Type B pancreatic cell (in vitro differentiated cells): ENCODE results near the gene P2RX1. TPM values are rescaled to one million over a fixed set of nuclear protein-coding genes. Genes with fewer than 3 reads are reported as not detected.

Experiments used
- DNase-seq: peaks from one replicate; pipeline ENCODE4 v3.0.0; 2021; ENCODE audit warnings: mixed read lengths; ENCODE audit not compliant: unreplicated experiment; ENCODE audit errors: extremely low spot score
- H3K27ac Mint-ChIP-seq: 2 replicates; pipeline ENCODE4 v1.8.0; 2021; ENCODE audit warnings: mild to moderate bottlenecking, mixed read lengths
- H3K27me3 Mint-ChIP-seq: 2 replicates; pipeline ENCODE4 v1.8.0; 2021; ENCODE audit warnings: mixed read lengths
- H3K36me3 Mint-ChIP-seq: 2 replicates; pipeline ENCODE4 v1.8.0; 2021; ENCODE audit warnings: mixed read lengths
- H3K4me1 Mint-ChIP-seq: one replicate; pipeline ENCODE4 v1.8.0; 2021; ENCODE audit warnings: mixed read lengths; ENCODE audit not compliant: unreplicated experiment
- H3K4me3 Mint-ChIP-seq: 2 replicates; pipeline ENCODE4 v1.8.0; 2021; ENCODE audit warnings: mild to moderate bottlenecking, mixed read lengths
- H3K9me3 Mint-ChIP-seq: 2 replicates; pipeline ENCODE4 v1.8.0; 2021; ENCODE audit warnings: mixed read lengths
- total RNA-seq: library from RNA; stranded (reverse); gene quantifications from 2 replicates; pipeline ENCODE4 v1.2.1, GENCODE V29; 2021; ENCODE audit warnings: low replicate concordance
- TF ChIP-seq, protein P1 (sequence below): fragments of 200-600 bp; sonication (generic); conservative IDR thresholded peaks from 2 replicates; pipeline ENCODE4 v1.5.0; 2021; ENCODE audit warnings: antibody characterized with exemption, mild to moderate bottlenecking

Gene P2RX1
- total RNA-seq, 1 donor from 2014 or later, result not detected

- H3K4me1 Mint-ChIP-seq, result no peaks in the 10 kb centered on the region
- H3K9me3 Mint-ChIP-seq, result no peaks in the 10 kb centered on the region
- H3K36me3 Mint-ChIP-seq, result no peaks in the 10 kb centered on the region
- no peak for DNase-seq
- TF ChIP-seq, protein P1, sequence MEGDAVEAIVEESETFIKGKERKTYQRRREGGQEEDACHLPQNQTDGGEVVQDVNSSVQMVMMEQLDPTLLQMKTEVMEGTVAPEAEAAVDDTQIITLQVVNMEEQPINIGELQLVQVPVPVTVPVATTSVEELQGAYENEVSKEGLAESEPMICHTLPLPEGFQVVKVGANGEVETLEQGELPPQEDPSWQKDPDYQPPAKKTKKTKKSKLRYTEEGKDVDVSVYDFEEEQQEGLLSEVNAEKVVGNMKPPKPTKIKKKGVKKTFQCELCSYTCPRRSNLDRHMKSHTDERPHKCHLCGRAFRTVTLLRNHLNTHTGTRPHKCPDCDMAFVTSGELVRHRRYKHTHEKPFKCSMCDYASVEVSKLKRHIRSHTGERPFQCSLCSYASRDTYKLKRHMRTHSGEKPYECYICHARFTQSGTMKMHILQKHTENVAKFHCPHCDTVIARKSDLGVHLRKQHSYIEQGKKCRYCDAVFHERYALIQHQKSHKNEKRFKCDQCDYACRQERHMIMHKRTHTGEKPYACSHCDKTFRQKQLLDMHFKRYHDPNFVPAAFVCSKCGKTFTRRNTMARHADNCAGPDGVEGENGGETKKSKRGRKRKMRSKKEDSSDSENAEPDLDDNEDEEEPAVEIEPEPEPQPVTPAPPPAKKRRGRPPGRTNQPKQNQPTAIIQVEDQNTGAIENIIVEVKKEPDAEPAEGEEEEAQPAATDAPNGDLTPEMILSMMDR, result no peak
- H3K27me3 Mint-ChIP-seq, result no peaks in the 10 kb centered on the region
- no peak overlapping the region for H3K4me3 Mint-ChIP-seq
- H3K27ac Mint-ChIP-seq, result no peak overlapping the region
Measured at GRCh38 chr17:3904501-3904900, 11.8 kb downstream of the P2RX1 start.

DNA sequence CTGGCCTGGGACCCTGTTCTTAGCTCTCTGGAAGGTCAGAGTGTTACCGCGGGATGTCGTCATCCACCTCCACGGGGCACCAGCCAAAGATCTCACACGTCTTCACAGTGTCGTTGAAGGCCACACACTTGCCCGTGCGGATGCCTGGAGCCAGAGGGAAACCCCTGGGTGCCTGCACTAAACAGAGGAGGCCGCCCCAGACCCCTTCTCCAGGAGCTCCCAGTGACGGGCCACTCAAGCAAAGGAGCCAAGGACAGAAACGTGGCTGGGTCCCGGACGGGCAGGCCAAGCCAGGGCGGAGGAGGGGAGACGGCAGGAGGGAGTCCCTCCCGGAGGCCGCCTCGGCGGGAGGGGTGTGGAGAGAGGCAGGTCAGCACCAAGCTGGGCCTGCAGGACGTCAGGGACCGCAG is 12.4 kb downstream of the P2RX1 start:
- no peak for DNase-seq
- TF ChIP-seq, protein P1, result no peak
- Mint-ChIP-seq H3K4me1 (no peaks in the 10 kb centered on the region), H3K9me3 (no peaks in the 10 kb centered on the region), H3K27me3 (no peaks in the 10 kb centered on the region), H3K27ac (no peak overlapping the region), H3K36me3 (no peaks in the 10 kb centered on the region), H3K4me3 (no peak overlapping the region)

DNA sequence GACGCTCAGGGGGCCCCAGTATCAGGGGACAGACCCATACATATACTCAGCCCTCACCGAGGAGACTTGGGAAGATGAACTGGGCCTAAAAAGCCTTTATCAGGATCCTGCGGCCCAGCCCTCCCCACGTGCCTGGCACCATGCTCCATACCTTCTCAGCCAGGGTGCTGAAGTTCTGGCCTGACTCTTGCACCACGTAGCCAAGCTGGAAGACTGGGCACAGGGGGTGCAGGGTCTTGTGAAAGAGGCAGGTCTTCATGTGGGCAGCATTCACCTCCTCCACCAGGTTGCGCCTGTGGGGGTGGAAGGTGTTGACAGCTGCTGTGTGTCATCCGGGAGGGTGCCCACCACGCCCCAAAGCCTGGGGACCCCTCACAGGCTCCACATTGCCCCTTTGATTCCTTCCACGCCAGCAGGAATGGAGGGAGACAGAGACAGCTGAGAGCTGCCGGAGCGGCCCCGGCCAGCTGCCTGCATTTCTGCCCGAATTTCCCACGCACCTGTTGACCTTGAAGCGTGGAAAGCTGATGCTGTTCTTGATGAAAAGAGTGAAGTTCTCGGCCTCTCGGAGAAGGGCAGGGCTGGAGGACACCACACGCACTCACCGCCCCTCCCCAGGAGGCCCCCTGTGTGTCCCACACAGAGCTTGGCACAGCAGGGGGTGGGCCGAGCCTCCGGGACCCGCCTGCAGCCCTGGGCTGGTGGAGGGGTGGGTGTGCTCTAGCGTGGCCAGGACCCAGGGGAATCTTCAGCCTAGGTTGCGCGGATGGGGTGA is 13.0 kb downstream of the P2RX1 start:
- TF ChIP-seq, protein P1, result no peak
- no peaks in the 10 kb centered on the region for H3K36me3 Mint-ChIP-seq
- no peaks in the 10 kb centered on the region for H3K9me3 Mint-ChIP-seq
- no peak overlapping the region for H3K4me3 Mint-ChIP-seq
- H3K27ac Mint-ChIP-seq, result no peak overlapping the region
- H3K27me3 Mint-ChIP-seq, result no peaks in the 10 kb centered on the region
- H3K4me1 Mint-ChIP-seq, result no peaks in the 10 kb centered on the region
- no peak for DNase-seq

DNA sequence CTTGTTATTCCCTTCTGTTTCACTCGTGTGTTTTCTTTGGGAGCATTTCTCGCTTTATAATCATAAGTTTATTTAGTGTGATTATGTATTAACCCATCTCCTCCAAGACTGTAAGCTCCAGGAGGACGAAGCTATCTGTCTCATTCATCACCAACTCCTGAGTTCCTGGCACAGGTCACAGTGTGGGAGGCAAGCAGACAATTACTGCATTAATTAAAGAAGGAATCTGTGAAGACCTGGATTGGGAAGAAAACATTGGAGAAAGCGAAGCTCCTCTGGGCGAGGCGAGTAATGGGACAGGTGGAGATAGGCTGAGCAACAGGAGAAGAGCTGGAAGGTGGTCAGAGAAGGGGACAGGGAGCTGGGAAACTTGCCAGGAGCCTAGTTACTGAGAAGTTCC is 15.6 kb downstream of the P2RX1 start:
- no peak for DNase-seq
- Mint-ChIP-seq H3K4me1 (no peaks in the 10 kb centered on the region), H3K36me3 (no peaks in the 10 kb centered on the region), H3K27ac (no peak overlapping the region), H3K9me3 (no peaks in the 10 kb centered on the region), H3K4me3 (no peak overlapping the region), H3K27me3 (no peaks in the 10 kb centered on the region)
- TF ChIP-seq, protein P1, result no peak

GRCh38 chr17:3897731-3898130 is 18.5 kb downstream of the P2RX1 start:
- no peaks in the 10 kb centered on the region for H3K9me3 Mint-ChIP-seq
- TF ChIP-seq, protein P1, result no peak
- peaks cover 19% of the 10 kb centered on the region for H3K4me1 Mint-ChIP-seq
- H3K27ac Mint-ChIP-seq, result no peak overlapping the region
- no peak for DNase-seq
- H3K4me3 Mint-ChIP-seq, result no peak overlapping the region
- H3K27me3 Mint-ChIP-seq, result no peaks in the 10 kb centered on the region
- no peaks in the 10 kb centered on the region for H3K36me3 Mint-ChIP-seq

DNA sequence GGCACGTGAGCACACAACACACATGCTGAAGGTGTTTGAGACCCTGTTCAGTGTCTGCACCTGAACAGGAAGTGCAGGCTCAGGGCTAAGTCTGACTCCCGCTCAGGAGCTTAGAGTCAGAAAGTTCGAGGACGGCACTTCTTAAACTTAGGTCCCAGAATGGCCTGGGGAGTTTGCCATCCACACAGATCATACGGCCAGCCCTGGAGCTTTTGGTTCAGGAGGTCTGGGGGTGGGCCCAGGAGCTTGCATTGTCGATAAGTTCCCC is 19.4 kb downstream of the P2RX1 start:
- TF ChIP-seq, protein P1, result no peak
- no peak overlapping the region for H3K27ac Mint-ChIP-seq
- H3K36me3 Mint-ChIP-seq, result no peaks in the 10 kb centered on the region
- no peak overlapping the region for H3K4me3 Mint-ChIP-seq
- H3K9me3 Mint-ChIP-seq, result no peaks in the 10 kb centered on the region
- no peaks in the 10 kb centered on the region for H3K27me3 Mint-ChIP-seq
- peaks cover 19% of the 10 kb centered on the region for H3K4me1 Mint-ChIP-seq
- no peak for DNase-seq
